GM19193 (cell line): ENCODE results near the gene RHBDF2.

Experiments used
- POLR2A ChIP-seq: IDR thresholded peaks from 4 replicates; pipeline ENCODE4 v1.6.1; 2011; ENCODE audit not compliant: insufficient read depth, insufficient read length; ENCODE audit errors: extremely low read depth

RHBDF2 gene

GRCh38 chr17:76469076-76469990 lies 31.9 kb downstream of the RHBDF2 start:
- TF ChIP-seq POLR2A: no peak

- no peak for TF ChIP-seq POLR2A
These were observed 32.6 kb downstream of the RHBDF2 start for GRCh38 chr17:76468634-76469010.

GRCh38 chr17:76467809-76468633 lies 33.2 kb downstream of the RHBDF2 start:
- TF ChIP-seq POLR2A: no peak

GRCh38 chr17:76467366-76467765 lies 33.9 kb downstream of the RHBDF2 start, which contains the start of gene AANAT:
AANAT (plus strand) TSS chr17:76467603; CDS start chr17:76468747, 1,144 bp downstream.
- no peak for TF ChIP-seq POLR2A

GRCh38 chr17:76466775-76467130 lies 34.5 kb downstream of the RHBDF2 start:
- no peak for TF ChIP-seq POLR2A

- TF ChIP-seq POLR2A: no peak
These were observed 38.5 kb downstream of the RHBDF2 start for GRCh38 chr17:76462556-76463290.

GRCh38 chr17:76461765-76462555 lies 39.3 kb downstream of the RHBDF2 start:
- no peak for TF ChIP-seq POLR2A

GRCh38 chr17:76459674-76460073 lies 41.5 kb downstream of the RHBDF2 start:
- TF ChIP-seq POLR2A: no peak

GRCh38 chr17:76458580-76459490 lies 42.4 kb downstream of the RHBDF2 start:
- TF ChIP-seq POLR2A: no peak

- TF ChIP-seq POLR2A: no peak
These were observed 47.8 kb downstream of the RHBDF2 start for GRCh38 chr17:76453431-76453743.

- peak; percentile 68 for TF ChIP-seq POLR2A
These were observed 48.4 kb downstream of the RHBDF2 start, which contains the start of gene UBE2O for GRCh38 chr17:76452660-76453430. UBE2O (minus strand) TSS chr17:76453152; CDS start chr17:76453141, 11 bp downstream.

- no peak for TF ChIP-seq POLR2A
These were observed 49.0 kb downstream of the RHBDF2 start for GRCh38 chr17:76452127-76452659.
